ENCODE data around the gene RERE. TPM values are rescaled to one million over a fixed set of nuclear protein-coding genes. Genes with fewer than 3 reads are reported as not detected.

The RERE gene
- total RNA-seq, 1 experiment from 2014 or later: 40.6 TPM

DNA sequence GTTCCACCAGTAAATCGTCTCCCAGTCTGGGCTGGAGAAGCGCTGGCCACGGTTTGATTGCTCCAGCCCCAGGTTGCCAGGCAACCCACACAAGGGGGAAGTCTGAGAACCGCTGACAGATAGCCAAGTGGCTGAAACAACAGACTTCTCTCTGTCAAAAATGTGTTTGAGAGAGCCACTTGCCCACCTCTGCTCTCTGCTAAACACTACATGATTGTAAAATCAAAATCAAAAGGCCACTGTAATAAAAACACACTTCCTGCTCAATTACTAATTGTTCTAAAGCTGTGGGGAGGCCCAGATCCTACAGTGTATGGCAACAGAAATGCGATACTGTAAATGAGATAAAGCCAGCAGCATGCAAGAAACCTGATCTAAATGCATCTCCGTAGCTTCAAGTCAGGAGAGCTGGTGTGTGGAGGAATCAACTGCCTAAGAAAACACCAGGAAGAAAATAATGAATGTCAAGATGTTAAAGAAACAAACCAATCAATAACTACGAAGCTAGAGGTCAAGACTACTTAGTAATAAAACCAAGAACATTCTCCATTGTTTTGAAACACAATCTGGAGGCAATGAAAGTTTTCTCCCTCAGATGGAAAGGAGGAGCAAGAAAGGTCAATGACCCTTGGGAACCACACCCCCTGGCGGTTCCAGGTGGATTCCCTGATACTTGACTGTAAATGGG lies 378.3 kb downstream of the RERE start:
- no peak for DNase-seq (ENCODE audit: low read depth, low spot score)
- no peak overlapping the region for H3K4me3 ChIP-seq (replicated peaks in 1 of 2; ENCODE audit: low read depth in 1 of 2, low read length in 2 of 2)
- 0 out of 2 replicates have a peak overlapping the region, but pooled peaks have one; percentile 18 for H3K27ac ChIP-seq (ENCODE audit: low read depth, low read length)
- no peaks in the 10 kb centered on the region for H3K27me3 ChIP-seq (ENCODE audit: insufficient read depth, low read length)
- intact Hi-C loops (cut with micrococcal nuclease): no loop called here
- H3K4me1 ChIP-seq (ENCODE audit: control insufficient read depth in 1 of 2, insufficient read depth in 2 of 2, low read length in 2 of 2): peaks cover 8 to 16% of the 10 kb centered on the region in 2 experiments; a peak in 3 of 4 replicates
- no peak overlapping the region for H3K9ac ChIP-seq (ENCODE audit: low read length)
- ChIA-PET RAD21 (ENCODE audit: low non-redundant PET in 1 of 2, low total read pairs in 2 of 2, uncharacterized antibody in 2 of 2, unreplicated experiment in 2 of 2) (no interaction called here), CTCF (no interaction called here), POLR2A (no interaction called here)
- no peaks in the 10 kb centered on the region for H3K9me2 ChIP-seq (ENCODE audit: insufficient read depth)
- no peaks in the 10 kb centered on the region for H3K36me3 ChIP-seq (ENCODE audit: control insufficient read depth in 1 of 2, insufficient read depth in 2 of 2, low read length in 2 of 2)
- no peaks in the 10 kb centered on the region for H3K79me2 ChIP-seq (ENCODE audit: insufficient read depth, low read length)
- no peaks in the 10 kb centered on the region for H4K20me1 ChIP-seq (ENCODE audit: insufficient read depth)
- no peak overlapping the region for H2AFZ ChIP-seq (ENCODE audit: low read depth, low read length, poor library complexity, severe bottlenecking)
- BruUV-seq (replicated peaks): no TSS peak
- TF ChIP-seq CBX3 (IDR thresholded peaks at IDR 0.05; ENCODE audit: low read depth) (no peak), POLR2A (IDR thresholded peaks at IDR 0.05; ENCODE audit: borderline replicate concordance, extremely low read depth, insufficient read depth, insufficient read length) (no peak), FOSL1 (IDR thresholded peaks at IDR 0.05; ENCODE audit: low read depth) (no peak), SP1 (IDR thresholded peaks at IDR 0.05; ENCODE audit: low read depth) (no peak), TCF7L2 (IDR thresholded peaks at IDR 0.05; ENCODE audit: borderline replicate concordance, extremely low read depth, insufficient read depth, insufficient read length) (no peak), ZFX (IDR thresholded peaks at IDR 0.05) (no peak)
- TF ChIP-seq, protein P1, sequence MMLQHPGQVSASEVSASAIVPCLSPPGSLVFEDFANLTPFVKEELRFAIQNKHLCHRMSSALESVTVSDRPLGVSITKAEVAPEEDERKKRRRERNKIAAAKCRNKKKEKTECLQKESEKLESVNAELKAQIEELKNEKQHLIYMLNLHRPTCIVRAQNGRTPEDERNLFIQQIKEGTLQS (IDR thresholded peaks at IDR 0.05): no peak
- no peak for ATAC-seq
- H3K4me2 ChIP-seq (ENCODE audit: low read length): no peak overlapping the region
- H3K9me3 ChIP-seq (ENCODE audit: control insufficient read depth in 1 of 2, insufficient read depth in 1 of 2, low read depth in 1 of 2, low read length in 2 of 2): no peaks in the 10 kb centered on the region

DNA sequence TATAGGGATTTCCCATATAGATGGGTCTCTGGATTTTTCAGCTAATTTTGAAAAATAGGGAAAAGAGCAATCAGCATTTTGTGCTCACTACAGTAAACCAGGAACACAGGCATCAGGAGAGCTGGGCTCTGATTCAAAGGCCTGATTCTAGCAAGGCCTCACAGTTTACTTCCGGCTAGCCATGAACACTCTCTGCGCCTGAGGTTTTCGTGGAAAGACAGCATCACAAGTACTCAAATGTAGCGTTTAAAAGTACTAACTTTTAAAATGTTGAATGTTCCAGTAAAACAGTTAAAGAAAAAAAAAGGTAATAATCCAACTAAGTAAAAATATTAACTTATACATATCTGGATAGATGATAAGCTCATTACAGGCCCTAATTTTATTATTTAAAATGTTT lies 379.0 kb downstream of the RERE start:
- H3K27me3 ChIP-seq (ENCODE audit: insufficient read depth, low read length): no peaks in the 10 kb centered on the region
- ATAC-seq: no peak
- H3K9ac ChIP-seq (ENCODE audit: low read length): no peak overlapping the region
- H3K9me2 ChIP-seq (ENCODE audit: insufficient read depth): no peaks in the 10 kb centered on the region
- H3K9me3 ChIP-seq (ENCODE audit: control insufficient read depth in 1 of 2, insufficient read depth in 1 of 2, low read depth in 1 of 2, low read length in 2 of 2): no peaks in the 10 kb centered on the region
- TF ChIP-seq ELF1 (IDR thresholded peaks at IDR 0.05; ENCODE audit: borderline replicate concordance, low read depth) (no peak), EZH2 (IDR thresholded peaks at IDR 0.05) (no peak), POLR2A (IDR thresholded peaks at IDR 0.05; ENCODE audit: borderline replicate concordance, extremely low read depth, insufficient read depth, insufficient read length) (no peak), POLR2AphosphoS5 (IDR thresholded peaks at IDR 0.05; ENCODE audit: low read depth, low read length) (no peak), SP1 (IDR thresholded peaks at IDR 0.05; ENCODE audit: low read depth) (no peak), RAD21 (IDR thresholded peaks at IDR 0.05; ENCODE audit: low read depth) (no peak), SIN3A (IDR thresholded peaks at IDR 0.05; ENCODE audit: low read depth) (no peak), ZNF274 (IDR thresholded peaks at IDR 0.05; ENCODE audit: low read depth, low read length) (no peak), YY1 (IDR thresholded peaks at IDR 0.05; ENCODE audit: extremely low read depth, insufficient replicate concordance, low read depth, low read length) (no peak)
- TF ChIP-seq, protein P2, sequence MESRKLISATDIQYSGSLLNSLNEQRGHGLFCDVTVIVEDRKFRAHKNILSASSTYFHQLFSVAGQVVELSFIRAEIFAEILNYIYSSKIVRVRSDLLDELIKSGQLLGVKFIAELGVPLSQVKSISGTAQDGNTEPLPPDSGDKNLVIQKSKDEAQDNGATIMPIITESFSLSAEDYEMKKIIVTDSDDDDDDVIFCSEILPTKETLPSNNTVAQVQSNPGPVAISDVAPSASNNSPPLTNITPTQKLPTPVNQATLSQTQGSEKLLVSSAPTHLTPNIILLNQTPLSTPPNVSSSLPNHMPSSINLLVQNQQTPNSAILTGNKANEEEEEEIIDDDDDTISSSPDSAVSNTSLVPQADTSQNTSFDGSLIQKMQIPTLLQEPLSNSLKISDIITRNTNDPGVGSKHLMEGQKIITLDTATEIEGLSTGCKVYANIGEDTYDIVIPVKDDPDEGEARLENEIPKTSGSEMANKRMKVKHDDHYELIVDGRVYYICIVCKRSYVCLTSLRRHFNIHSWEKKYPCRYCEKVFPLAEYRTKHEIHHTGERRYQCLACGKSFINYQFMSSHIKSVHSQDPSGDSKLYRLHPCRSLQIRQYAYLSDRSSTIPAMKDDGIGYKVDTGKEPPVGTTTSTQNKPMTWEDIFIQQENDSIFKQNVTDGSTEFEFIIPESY (IDR thresholded peaks at IDR 0.05; ENCODE audit: extremely low read depth, insufficient replicate concordance, low read length): no peak
- TF ChIP-seq, protein P3, sequence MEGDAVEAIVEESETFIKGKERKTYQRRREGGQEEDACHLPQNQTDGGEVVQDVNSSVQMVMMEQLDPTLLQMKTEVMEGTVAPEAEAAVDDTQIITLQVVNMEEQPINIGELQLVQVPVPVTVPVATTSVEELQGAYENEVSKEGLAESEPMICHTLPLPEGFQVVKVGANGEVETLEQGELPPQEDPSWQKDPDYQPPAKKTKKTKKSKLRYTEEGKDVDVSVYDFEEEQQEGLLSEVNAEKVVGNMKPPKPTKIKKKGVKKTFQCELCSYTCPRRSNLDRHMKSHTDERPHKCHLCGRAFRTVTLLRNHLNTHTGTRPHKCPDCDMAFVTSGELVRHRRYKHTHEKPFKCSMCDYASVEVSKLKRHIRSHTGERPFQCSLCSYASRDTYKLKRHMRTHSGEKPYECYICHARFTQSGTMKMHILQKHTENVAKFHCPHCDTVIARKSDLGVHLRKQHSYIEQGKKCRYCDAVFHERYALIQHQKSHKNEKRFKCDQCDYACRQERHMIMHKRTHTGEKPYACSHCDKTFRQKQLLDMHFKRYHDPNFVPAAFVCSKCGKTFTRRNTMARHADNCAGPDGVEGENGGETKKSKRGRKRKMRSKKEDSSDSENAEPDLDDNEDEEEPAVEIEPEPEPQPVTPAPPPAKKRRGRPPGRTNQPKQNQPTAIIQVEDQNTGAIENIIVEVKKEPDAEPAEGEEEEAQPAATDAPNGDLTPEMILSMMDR (IDR thresholded peaks at IDR 0.05 in 2 of 3, conservative IDR thresholded peaks at IDR 0.05 in 1 of 3; ENCODE audit: borderline replicate concordance in 1 of 3, insufficient read depth in 1 of 3, low read depth in 2 of 3, low read length in 2 of 3): no peak
- ChIA-PET CTCF (no interaction called here), RAD21 (ENCODE audit: low non-redundant PET in 1 of 2, low total read pairs in 2 of 2, uncharacterized antibody in 2 of 2, unreplicated experiment in 2 of 2) (no interaction called here), POLR2A (no interaction called here)
- H3K4me3 ChIP-seq (replicated peaks in 1 of 2; ENCODE audit: low read depth in 1 of 2, low read length in 2 of 2): no peak overlapping the region
- no peaks in the 10 kb centered on the region for H3K36me3 ChIP-seq (ENCODE audit: control insufficient read depth in 1 of 2, insufficient read depth in 2 of 2, low read length in 2 of 2)
- no peak overlapping the region for H2AFZ ChIP-seq (ENCODE audit: low read depth, low read length, poor library complexity, severe bottlenecking)
- no peak for DNase-seq (ENCODE audit: low read depth, low spot score)
- H3K79me2 ChIP-seq (ENCODE audit: insufficient read depth, low read length): no peaks in the 10 kb centered on the region
- H3K4me1 ChIP-seq (ENCODE audit: control insufficient read depth in 1 of 2, insufficient read depth in 2 of 2, low read length in 2 of 2): peaks cover 8 to 16% of the 10 kb centered on the region in 2 experiments; a peak in 3 of 4 replicates
- BruUV-seq (replicated peaks): no TSS peak
- no peak overlapping the region for H3K27ac ChIP-seq (ENCODE audit: low read depth, low read length)
- H3K4me2 ChIP-seq (ENCODE audit: low read length): no peak overlapping the region
- intact Hi-C loops (cut with micrococcal nuclease): no loop called here
- no peaks in the 10 kb centered on the region for H4K20me1 ChIP-seq (ENCODE audit: insufficient read depth)
